HEK293T (cell line): ENCODE measurements around the gene INTS3.

Source experiments
- FOXM1 ChIP-seq: fragments of 450-650 bp; IDR thresholded peaks from 2 replicates; pipeline ENCODE4 v1.6.1; 2017; ENCODE audit warnings: mild to moderate bottlenecking, borderline replicate concordance
- SUZ12 ChIP-seq: fragments of 450-650 bp; IDR thresholded peaks from 2 replicates; pipeline ENCODE4 v1.6.1; 2016; ENCODE audit warnings: mild to moderate bottlenecking

- TF ChIP-seq SUZ12 (no peak), FOXM1 (no peak)
These were observed 30.4 kb upstream of the INTS3 start for GRCh38 chr1:153697191-153698019.
